GM23338 (cell line): Measurements from ENCODE around the gene CLPTM1L.

Experiments used
- EZH2 ChIP-seq: fragments of 200-600 bp; sonication (generic); IDR thresholded peaks from one replicate; pipeline ENCODE4 v1.8.0; 2017; ENCODE audit warnings: antibody characterized with exemption, mild to moderate bottlenecking, low read depth; ENCODE audit not compliant: unreplicated experiment
- EZH2phosphoT487 ChIP-seq: fragments of 200-600 bp; sonication (generic); IDR thresholded peaks from one replicate; pipeline ENCODE4 v1.8.1; 2018; ENCODE audit warnings: antibody characterized with exemption; ENCODE audit not compliant: unreplicated experiment
- JUNB ChIP-seq: IDR thresholded peaks from one replicate; pipeline ENCODE4 v1.6.1; 2016; ENCODE audit warnings: antibody characterized with exemption; ENCODE audit not compliant: unreplicated experiment
- POLR2AphosphoS5 ChIP-seq: IDR thresholded peaks from 2 replicates; pipeline ENCODE4 v1.6.1; 2016; ENCODE audit warnings: antibody characterized with exemption, low read depth
- STAT1 ChIP-seq: IDR thresholded peaks from one replicate; pipeline ENCODE4 v1.6.1; 2016; ENCODE audit warnings: antibody characterized with exemption; ENCODE audit not compliant: unreplicated experiment
- TF ChIP-seq, protein P1 (sequence below), 2 experiments: fragments of 200-600 bp in 1 of 2; sonication (generic) in 1 of 2; conservative IDR thresholded peaks; 2 replicates each; pipeline versions ENCODE4 v1.5.1 to v1.6.1; 2016 to 2017; ENCODE audit warnings: antibody characterized with exemption in 2 of 2, low read depth in 2 of 2, mild to moderate bottlenecking in 2 of 2, moderate library complexity in 1 of 2
- TF ChIP-seq, protein P2 (sequence below): IDR thresholded peaks from one replicate; pipeline ENCODE4 v1.6.1; 2018; ENCODE audit warnings: antibody characterized with exemption; ENCODE audit not compliant: unreplicated experiment
- TF ChIP-seq, protein P3 (sequence below): fragments of 250-450 bp; sonication (Bioruptor Pico); IDR thresholded peaks from 2 replicates; pipeline ENCODE4 v1.5.0; 2020; ENCODE audit warnings: mild to moderate bottlenecking, moderate library complexity

DNA sequence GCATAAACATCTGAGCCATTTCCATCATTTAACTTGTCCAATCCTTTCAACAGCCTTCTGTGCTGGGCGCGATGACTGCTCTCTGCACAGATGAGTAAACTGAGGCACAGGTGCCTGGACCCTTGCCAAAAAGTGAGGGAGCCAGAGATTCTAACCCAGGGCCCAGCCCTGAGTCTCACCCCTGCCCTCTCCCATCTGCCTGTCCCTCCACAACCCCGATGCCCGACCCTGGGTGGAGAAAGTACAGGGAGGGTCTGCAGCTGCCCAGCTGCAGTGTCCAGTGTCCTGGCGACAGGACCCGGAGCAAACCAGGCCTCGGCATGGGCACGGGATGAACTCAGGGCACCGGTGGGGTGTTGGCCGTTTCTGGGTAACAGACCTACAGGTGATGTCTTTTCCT, 39.6 kb upstream of the CLPTM1L start:
- no peak for TF ChIP-seq EZH2
- TF ChIP-seq, protein P1, sequence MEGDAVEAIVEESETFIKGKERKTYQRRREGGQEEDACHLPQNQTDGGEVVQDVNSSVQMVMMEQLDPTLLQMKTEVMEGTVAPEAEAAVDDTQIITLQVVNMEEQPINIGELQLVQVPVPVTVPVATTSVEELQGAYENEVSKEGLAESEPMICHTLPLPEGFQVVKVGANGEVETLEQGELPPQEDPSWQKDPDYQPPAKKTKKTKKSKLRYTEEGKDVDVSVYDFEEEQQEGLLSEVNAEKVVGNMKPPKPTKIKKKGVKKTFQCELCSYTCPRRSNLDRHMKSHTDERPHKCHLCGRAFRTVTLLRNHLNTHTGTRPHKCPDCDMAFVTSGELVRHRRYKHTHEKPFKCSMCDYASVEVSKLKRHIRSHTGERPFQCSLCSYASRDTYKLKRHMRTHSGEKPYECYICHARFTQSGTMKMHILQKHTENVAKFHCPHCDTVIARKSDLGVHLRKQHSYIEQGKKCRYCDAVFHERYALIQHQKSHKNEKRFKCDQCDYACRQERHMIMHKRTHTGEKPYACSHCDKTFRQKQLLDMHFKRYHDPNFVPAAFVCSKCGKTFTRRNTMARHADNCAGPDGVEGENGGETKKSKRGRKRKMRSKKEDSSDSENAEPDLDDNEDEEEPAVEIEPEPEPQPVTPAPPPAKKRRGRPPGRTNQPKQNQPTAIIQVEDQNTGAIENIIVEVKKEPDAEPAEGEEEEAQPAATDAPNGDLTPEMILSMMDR (conservative IDR thresholded peaks at IDR 0.05; ENCODE audit: low read depth in 2 of 2) = no peak
- TF ChIP-seq POLR2AphosphoS5 = no peak
- TF ChIP-seq JUNB = no peak
- TF ChIP-seq, protein P2, sequence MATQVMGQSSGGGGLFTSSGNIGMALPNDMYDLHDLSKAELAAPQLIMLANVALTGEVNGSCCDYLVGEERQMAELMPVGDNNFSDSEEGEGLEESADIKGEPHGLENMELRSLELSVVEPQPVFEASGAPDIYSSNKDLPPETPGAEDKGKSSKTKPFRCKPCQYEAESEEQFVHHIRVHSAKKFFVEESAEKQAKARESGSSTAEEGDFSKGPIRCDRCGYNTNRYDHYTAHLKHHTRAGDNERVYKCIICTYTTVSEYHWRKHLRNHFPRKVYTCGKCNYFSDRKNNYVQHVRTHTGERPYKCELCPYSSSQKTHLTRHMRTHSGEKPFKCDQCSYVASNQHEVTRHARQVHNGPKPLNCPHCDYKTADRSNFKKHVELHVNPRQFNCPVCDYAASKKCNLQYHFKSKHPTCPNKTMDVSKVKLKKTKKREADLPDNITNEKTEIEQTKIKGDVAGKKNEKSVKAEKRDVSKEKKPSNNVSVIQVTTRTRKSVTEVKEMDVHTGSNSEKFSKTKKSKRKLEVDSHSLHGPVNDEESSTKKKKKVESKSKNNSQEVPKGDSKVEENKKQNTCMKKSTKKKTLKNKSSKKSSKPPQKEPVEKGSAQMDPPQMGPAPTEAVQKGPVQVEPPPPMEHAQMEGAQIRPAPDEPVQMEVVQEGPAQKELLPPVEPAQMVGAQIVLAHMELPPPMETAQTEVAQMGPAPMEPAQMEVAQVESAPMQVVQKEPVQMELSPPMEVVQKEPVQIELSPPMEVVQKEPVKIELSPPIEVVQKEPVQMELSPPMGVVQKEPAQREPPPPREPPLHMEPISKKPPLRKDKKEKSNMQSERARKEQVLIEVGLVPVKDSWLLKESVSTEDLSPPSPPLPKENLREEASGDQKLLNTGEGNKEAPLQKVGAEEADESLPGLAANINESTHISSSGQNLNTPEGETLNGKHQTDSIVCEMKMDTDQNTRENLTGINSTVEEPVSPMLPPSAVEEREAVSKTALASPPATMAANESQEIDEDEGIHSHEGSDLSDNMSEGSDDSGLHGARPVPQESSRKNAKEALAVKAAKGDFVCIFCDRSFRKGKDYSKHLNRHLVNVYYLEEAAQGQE = no peak
- no peak for TF ChIP-seq EZH2phosphoT487
- TF ChIP-seq STAT1 = no peak
- TF ChIP-seq, protein P3, sequence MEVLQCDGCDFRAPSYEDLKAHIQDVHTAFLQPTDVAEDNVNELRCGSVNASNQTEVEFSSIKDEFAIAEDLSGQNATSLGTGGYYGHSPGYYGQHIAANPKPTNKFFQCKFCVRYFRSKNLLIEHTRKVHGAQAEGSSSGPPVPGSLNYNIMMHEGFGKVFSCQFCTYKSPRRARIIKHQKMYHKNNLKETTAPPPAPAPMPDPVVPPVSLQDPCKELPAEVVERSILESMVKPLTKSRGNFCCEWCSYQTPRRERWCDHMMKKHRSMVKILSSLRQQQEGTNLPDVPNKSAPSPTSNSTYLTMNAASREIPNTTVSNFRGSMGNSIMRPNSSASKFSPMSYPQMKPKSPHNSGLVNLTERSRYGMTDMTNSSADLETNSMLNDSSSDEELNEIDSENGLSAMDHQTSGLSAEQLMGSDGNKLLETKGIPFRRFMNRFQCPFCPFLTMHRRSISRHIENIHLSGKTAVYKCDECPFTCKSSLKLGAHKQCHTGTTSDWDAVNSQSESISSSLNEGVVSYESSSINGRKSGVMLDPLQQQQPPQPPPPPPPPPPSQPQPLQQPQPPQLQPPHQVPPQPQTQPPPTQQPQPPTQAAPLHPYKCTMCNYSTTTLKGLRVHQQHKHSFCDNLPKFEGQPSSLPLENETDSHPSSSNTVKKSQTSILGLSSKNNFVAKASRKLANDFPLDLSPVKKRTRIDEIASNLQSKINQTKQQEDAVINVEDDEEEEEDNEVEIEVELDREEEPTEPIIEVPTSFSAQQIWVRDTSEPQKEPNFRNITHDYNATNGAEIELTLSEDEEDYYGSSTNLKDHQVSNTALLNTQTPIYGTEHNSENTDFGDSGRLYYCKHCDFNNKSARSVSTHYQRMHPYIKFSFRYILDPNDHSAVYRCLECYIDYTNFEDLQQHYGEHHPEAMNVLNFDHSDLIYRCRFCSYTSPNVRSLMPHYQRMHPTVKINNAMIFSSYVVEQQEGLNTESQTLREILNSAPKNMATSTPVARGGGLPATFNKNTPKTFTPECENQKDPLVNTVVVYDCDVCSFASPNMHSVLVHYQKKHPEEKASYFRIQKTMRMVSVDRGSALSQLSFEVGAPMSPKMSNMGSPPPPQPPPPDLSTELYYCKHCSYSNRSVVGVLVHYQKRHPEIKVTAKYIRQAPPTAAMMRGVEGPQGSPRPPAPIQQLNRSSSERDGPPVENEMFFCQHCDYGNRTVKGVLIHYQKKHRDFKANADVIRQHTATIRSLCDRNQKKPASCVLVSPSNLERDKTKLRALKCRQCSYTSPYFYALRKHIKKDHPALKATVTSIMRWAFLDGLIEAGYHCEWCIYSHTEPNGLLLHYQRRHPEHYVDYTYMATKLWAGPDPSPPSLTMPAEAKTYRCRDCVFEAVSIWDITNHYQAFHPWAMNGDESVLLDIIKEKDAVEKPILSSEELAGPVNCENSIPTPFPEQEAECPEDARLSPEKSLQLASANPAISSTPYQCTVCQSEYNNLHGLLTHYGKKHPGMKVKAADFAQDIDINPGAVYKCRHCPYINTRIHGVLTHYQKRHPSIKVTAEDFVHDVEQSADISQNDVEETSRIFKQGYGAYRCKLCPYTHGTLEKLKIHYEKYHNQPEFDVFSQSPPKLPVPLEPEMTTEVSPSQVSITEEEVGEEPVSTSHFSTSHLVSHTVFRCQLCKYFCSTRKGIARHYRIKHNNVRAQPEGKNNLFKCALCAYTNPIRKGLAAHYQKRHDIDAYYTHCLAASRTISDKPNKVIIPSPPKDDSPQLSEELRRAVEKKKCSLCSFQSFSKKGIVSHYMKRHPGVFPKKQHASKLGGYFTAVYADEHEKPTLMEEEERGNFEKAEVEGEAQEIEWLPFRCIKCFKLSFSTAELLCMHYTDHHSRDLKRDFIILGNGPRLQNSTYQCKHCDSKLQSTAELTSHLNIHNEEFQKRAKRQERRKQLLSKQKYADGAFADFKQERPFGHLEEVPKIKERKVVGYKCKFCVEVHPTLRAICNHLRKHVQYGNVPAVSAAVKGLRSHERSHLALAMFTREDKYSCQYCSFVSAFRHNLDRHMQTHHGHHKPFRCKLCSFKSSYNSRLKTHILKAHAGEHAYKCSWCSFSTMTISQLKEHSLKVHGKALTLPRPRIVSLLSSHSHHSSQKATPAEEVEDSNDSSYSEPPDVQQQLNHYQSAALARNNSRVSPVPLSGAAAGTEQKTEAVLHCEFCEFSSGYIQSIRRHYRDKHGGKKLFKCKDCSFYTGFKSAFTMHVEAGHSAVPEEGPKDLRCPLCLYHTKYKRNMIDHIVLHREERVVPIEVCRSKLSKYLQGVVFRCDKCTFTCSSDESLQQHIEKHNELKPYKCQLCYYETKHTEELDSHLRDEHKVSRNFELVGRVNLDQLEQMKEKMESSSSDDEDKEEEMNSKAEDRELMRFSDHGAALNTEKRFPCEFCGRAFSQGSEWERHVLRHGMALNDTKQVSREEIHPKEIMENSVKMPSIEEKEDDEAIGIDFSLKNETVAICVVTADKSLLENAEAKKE = no peak
